ENCODE data around the gene PKD2L2.
"Not testable (repeated sequence)": the region's sequence is repeated elsewhere in the genome, so short reads cannot be mapped to it uniquely, and the experiment has no call there.

The PKD2L2 gene

DNA sequence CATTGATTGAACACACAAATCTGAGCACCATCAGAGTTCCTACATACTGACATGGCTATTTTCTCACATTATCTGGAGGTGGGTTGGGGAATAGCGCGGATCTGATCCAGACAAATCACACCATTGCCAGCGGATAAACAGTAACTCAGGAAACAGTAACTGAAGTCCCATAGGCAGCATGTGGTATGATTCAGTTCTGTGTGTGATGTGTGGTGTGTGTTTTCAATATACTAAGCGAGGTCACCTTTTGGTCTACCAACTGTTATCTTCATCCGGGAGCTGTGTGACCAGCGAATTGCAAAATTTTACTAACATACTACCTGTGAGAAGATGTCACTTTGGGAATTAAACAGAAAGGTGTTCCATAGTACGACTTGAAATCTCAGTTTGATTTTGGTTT, 50.1 kb downstream of the PKD2L2 start:
- Histone ChIP-seq H4K20me1 (ENCODE audit: low read depth, low read length) (no peaks in the 10 kb centered on the region), H3K9me2 (replicated peaks; ENCODE audit: insufficient read depth, low read length) (no peaks in the 10 kb centered on the region), H3K27me3 (ENCODE audit: low read length) (no peaks in the 10 kb centered on the region), H2AFZ (ENCODE audit: low read depth, low read length, severe bottlenecking) (no peak overlapping the region), H3K36me3 (ENCODE audit: low read length) (peaks cover 60% of the 10 kb centered on the region), H3K79me2 (ENCODE audit: insufficient read depth, low read length) (no peaks in the 10 kb centered on the region), H3K9me3 (ENCODE audit: insufficient read depth, low read length) (no peaks in the 10 kb centered on the region), H3K4me2 (ENCODE audit: low read depth, low read length, poor library complexity, severe bottlenecking) (no peak overlapping the region), H3K4me3 (ENCODE audit: insufficient read depth, low read length, poor library complexity, severe bottlenecking) (no peak overlapping the region), H3K9ac (ENCODE audit: low read length) (no peak overlapping the region), H3F3A (ENCODE audit: insufficient read depth) (0 out of 2 replicates have a peak, but pooled peaks cover 3% of the 10 kb centered on the region), H3K27ac (ENCODE audit: low read depth, low read length) (no peak overlapping the region)
- TF ChIP-seq EZH2phosphoT487 (conservative IDR thresholded peaks at IDR 0.05; ENCODE audit: low read length) = no peak
- TF ChIP-seq, protein P1, sequence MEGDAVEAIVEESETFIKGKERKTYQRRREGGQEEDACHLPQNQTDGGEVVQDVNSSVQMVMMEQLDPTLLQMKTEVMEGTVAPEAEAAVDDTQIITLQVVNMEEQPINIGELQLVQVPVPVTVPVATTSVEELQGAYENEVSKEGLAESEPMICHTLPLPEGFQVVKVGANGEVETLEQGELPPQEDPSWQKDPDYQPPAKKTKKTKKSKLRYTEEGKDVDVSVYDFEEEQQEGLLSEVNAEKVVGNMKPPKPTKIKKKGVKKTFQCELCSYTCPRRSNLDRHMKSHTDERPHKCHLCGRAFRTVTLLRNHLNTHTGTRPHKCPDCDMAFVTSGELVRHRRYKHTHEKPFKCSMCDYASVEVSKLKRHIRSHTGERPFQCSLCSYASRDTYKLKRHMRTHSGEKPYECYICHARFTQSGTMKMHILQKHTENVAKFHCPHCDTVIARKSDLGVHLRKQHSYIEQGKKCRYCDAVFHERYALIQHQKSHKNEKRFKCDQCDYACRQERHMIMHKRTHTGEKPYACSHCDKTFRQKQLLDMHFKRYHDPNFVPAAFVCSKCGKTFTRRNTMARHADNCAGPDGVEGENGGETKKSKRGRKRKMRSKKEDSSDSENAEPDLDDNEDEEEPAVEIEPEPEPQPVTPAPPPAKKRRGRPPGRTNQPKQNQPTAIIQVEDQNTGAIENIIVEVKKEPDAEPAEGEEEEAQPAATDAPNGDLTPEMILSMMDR (IDR thresholded peaks at IDR 0.05; ENCODE audit: insufficient read depth, low read length, poor library complexity, severe bottlenecking) = no peak

DNA sequence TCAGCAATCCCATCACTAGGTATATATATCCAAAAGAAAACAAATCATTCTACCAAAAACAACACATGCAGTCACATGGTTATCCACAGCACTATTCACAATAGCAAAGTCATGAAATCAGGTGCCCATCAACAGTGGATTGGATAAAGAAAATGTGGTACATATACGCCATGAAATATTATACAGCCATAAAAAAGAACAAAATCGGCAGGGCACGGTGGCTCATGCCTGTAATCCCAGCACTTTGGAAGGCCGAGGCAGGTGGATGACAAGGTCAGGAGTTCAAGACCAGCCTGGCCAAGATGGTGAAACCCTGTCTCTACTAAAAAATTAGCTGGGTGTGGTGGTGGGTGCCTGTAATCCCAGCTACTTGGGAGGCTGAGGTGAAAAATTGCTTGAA, 55.0 kb downstream of the PKD2L2 start:
- not testable (repeated sequence) for H3K27me3 ChIP-seq (ENCODE audit: low read length); H3K27ac ChIP-seq (ENCODE audit: low read depth, low read length); H3F3A ChIP-seq (ENCODE audit: insufficient read depth); H3K9ac ChIP-seq (ENCODE audit: low read length); H3K9me3 ChIP-seq (ENCODE audit: insufficient read depth, low read length); H3K79me2 ChIP-seq (ENCODE audit: insufficient read depth, low read length); H3K9me2 ChIP-seq (replicated peaks; ENCODE audit: insufficient read depth, low read length); H2AFZ ChIP-seq (ENCODE audit: low read depth, low read length, severe bottlenecking); H3K4me3 ChIP-seq (ENCODE audit: insufficient read depth, low read length, poor library complexity, severe bottlenecking); H3K4me2 ChIP-seq (ENCODE audit: low read depth, low read length, poor library complexity, severe bottlenecking); H4K20me1 ChIP-seq (ENCODE audit: low read depth, low read length)
- H3K36me3 ChIP-seq (ENCODE audit: low read length) = peaks cover 79% of the 10 kb centered on the region

DNA sequence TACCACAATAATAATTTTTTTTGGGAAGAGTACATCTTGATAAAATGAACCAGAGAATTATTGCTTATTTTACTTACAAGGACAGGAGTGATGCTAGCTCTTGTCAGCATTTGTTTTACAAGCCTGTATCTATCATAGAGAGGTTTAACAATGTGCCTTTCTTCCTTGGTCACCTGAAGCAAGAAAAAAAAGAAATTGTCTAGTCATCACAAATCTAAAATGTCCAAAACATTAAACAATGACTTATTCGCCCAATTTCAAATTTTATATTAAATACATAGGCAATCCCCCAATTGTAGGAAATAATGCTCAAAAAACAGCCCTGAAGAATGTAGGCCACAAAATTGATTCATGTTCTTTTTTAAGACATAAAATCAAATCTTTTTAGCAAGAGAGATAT, 56.6 kb downstream of the PKD2L2 start:
- H3K4me2 ChIP-seq (ENCODE audit: low read depth, low read length, poor library complexity, severe bottlenecking) = no peak overlapping the region
- H3K27me3 ChIP-seq (ENCODE audit: low read length) = no peaks in the 10 kb centered on the region
- H3F3A ChIP-seq (ENCODE audit: insufficient read depth) = peaks cover 3% of the 10 kb centered on the region; the same call in 1 of the 2 replicates
- no peaks in the 10 kb centered on the region for H4K20me1 ChIP-seq (ENCODE audit: low read depth, low read length)
- no peaks in the 10 kb centered on the region for H3K9me2 ChIP-seq (replicated peaks; ENCODE audit: insufficient read depth, low read length)
- no peaks in the 10 kb centered on the region for H3K79me2 ChIP-seq (ENCODE audit: insufficient read depth, low read length)
- H3K4me3 ChIP-seq (ENCODE audit: insufficient read depth, low read length, poor library complexity, severe bottlenecking) = no peak overlapping the region
- TF ChIP-seq EZH2phosphoT487 (conservative IDR thresholded peaks at IDR 0.05; ENCODE audit: low read length) = no peak
- TF ChIP-seq, protein P1 (IDR thresholded peaks at IDR 0.05; ENCODE audit: insufficient read depth, low read length, poor library complexity, severe bottlenecking) = no peak
- H3K9me3 ChIP-seq (ENCODE audit: insufficient read depth, low read length) = no peaks in the 10 kb centered on the region
- H3K27ac ChIP-seq (ENCODE audit: low read depth, low read length) = no peak overlapping the region
- H2AFZ ChIP-seq (ENCODE audit: low read depth, low read length, severe bottlenecking) = no peak overlapping the region
- H3K36me3 ChIP-seq (ENCODE audit: low read length) = peaks cover 65% of the 10 kb centered on the region
- H3K9ac ChIP-seq (ENCODE audit: low read length) = no peak overlapping the region

DNA sequence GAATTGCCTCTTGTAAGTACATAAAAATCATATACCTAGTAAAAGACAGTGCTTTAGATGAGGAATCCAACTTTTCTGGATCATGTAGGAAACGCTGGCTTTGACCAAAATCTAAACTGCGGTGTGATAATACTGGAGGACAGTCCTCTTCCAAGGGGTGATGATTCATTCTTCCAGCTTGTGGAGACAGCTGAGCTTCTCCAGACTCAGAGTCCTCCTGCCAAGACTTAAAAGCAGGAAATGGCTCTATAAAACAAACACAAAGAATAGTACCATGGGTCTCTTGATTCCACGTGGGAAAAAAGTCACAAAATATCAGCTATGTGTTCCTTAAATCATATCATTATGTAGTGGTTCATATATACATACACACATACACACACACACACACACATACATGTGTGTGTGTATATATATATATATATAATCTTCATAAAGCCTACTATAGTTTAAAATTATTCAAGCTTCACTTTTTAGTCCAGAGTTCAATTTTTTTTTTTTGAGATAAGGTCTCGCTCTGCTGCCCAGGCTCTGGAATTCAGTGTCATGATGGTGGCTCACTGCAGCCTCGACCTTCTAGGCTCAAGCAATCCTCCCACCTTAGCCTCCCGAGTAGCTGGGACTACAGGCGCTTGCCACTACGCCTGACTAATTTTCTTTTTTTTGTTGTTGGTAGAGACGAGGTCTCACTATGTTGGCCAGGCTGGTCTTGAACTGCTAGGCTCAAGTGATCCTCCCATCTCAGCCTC, 65.0 kb downstream of the PKD2L2 start:
- Histone ChIP-seq H3K9ac (ENCODE audit: low read length) (no peak overlapping the region), H2AFZ (ENCODE audit: low read depth, low read length, severe bottlenecking) (no peak overlapping the region), H3K36me3 (ENCODE audit: low read length) (peaks cover 36% of the 10 kb centered on the region)

More for the DNA sequence above, 65.0 kb downstream of the PKD2L2 start:
- Histone ChIP-seq H3F3A (ENCODE audit: insufficient read depth) (no peaks in the 10 kb centered on the region), H3K27me3 (ENCODE audit: low read length) (no peaks in the 10 kb centered on the region), H3K79me2 (ENCODE audit: insufficient read depth, low read length) (0 out of 2 replicates have a peak, but pooled peaks cover 6% of the 10 kb centered on the region), H3K4me2 (ENCODE audit: low read depth, low read length, poor library complexity, severe bottlenecking) (no peak overlapping the region), H3K4me3 (ENCODE audit: insufficient read depth, low read length, poor library complexity, severe bottlenecking) (no peak overlapping the region), H3K9me2 (replicated peaks; ENCODE audit: insufficient read depth, low read length) (no peaks in the 10 kb centered on the region), H4K20me1 (ENCODE audit: low read depth, low read length) (no peaks in the 10 kb centered on the region), H3K27ac (ENCODE audit: low read depth, low read length) (no peak overlapping the region), H3K9me3 (ENCODE audit: insufficient read depth, low read length) (no peaks in the 10 kb centered on the region)
- no peak for TF ChIP-seq EZH2phosphoT487 (conservative IDR thresholded peaks at IDR 0.05; ENCODE audit: low read length)
